OCI-LY1 (cell line): Measurements from ENCODE around the gene KLK4.

Experiments used
- CTCF ChIP-seq: fragments of 200-600 bp; sonication (generic), shearing (Covaris generic); IDR thresholded peaks from 2 replicates; pipeline ENCODE4 v1.5.1; 2017; ENCODE audit warnings: mild to moderate bottlenecking, antibody characterized with exemption, low read length, moderate library complexity, mixed read lengths
- EZH2 ChIP-seq: fragments of 200-600 bp; sonication (generic), shearing (Covaris generic); IDR thresholded peaks from 2 replicates; pipeline ENCODE4 v1.8.0; 2017; ENCODE audit warnings: borderline replicate concordance, mixed run types, mild to moderate bottlenecking, antibody characterized with exemption, low read length, moderate library complexity, mixed read lengths

- TF ChIP-seq CTCF, result no peak
- no peak for TF ChIP-seq EZH2
Measured at GRCh38 chr19:50870417-50871089, 40.6 kb downstream of the KLK4 start.
